Liver (tissue), 9 donors: Measurements from ENCODE around the gene SCRN2. TPM values are rescaled to one million over a fixed set of nuclear protein-coding genes. Genes with fewer than 3 reads are reported as not detected.

Experiments used
- DNase-seq: peaks from one replicate; pipeline ENCODE4 v3.0.0-alpha.2; 2017; ENCODE audit warnings: low spot score
- H3K27ac ChIP-seq, 2 donors: one replicate each; pipeline ENCODE4 v1.7.0; 2013; ENCODE audit warnings: inconsistent platforms in 2 of 2, low read length in 2 of 2, control low read depth in 1 of 2, low read depth in 1 of 2, mild to moderate bottlenecking in 1 of 2
- H3K27me3 ChIP-seq, 4 donors: one replicate each; pipeline versions ENCODE4 v1.6.1 to v1.7.0; 2013; ENCODE audit warnings: low read length in 3 of 4, inconsistent platforms in 1 of 4, mild to moderate bottlenecking in 1 of 4, moderate library complexity in 1 of 4; ENCODE audit not compliant: control insufficient read depth in 4 of 4, insufficient read depth in 4 of 4
- H3K36me3 ChIP-seq, 4 donors: one replicate each; pipeline versions ENCODE4 v1.6.1 to v1.7.0; 2013; ENCODE audit warnings: low read length in 3 of 4, mild to moderate bottlenecking in 3 of 4, low read depth in 1 of 4, moderate library complexity in 1 of 4; ENCODE audit not compliant: control insufficient read depth in 4 of 4, insufficient read depth in 3 of 4
- H3K4me1 ChIP-seq, 4 donors: one replicate each; pipeline versions ENCODE4 v1.6.1 to v1.7.0; 2013; ENCODE audit warnings: low read length in 3 of 4, mild to moderate bottlenecking in 3 of 4, moderate library complexity in 1 of 4; ENCODE audit not compliant: control insufficient read depth in 4 of 4, insufficient read depth in 4 of 4
- H3K4me3 ChIP-seq, 3 donors: one replicate each; pipeline versions ENCODE4 v1.6.1 to v1.7.0; 2013; ENCODE audit warnings: low read length in 3 of 3, control low read depth in 1 of 3, low read depth in 1 of 3, mild to moderate bottlenecking in 1 of 3
- H3K9ac ChIP-seq, 2 donors: one replicate each; pipeline ENCODE4 v1.7.0; 2013; ENCODE audit warnings: low read length in 2 of 2, mild to moderate bottlenecking in 2 of 2, moderate library complexity in 2 of 2, control low read depth in 1 of 2, low read depth in 1 of 2
- H3K9me3 ChIP-seq, 4 donors: one replicate each; pipeline versions ENCODE4 v1.6.1 to v1.7.0; 2013; ENCODE audit warnings: low read length in 3 of 4; ENCODE audit not compliant: control insufficient read depth in 4 of 4
- ATF3 ChIP-seq: IDR thresholded peaks from 2 replicates; pipeline ENCODE4 v1.6.1; 2016; ENCODE audit warnings: antibody characterized with exemption
- CTCF ChIP-seq: fragments of 150-350 bp; IDR thresholded peaks from 2 replicates; pipeline ENCODE4 v1.5.1; 2017; ENCODE audit warnings: improper control_type of control experiment, low read depth, low read length; ENCODE audit not compliant: missing input control
- EGR1 ChIP-seq, 2 donors: IDR thresholded peaks; 2 replicates each; pipeline ENCODE4 v1.6.1; 2016 to 2018; ENCODE audit warnings: antibody characterized with exemption in 2 of 2, low read depth in 2 of 2
- FOXA1 ChIP-seq: IDR thresholded peaks from 2 replicates; pipeline ENCODE4 v1.6.1; 2016; ENCODE audit warnings: antibody characterized with exemption
- FOXA2 ChIP-seq: IDR thresholded peaks from 2 replicates; pipeline ENCODE4 v1.6.1; 2016; ENCODE audit warnings: antibody characterized with exemption
- GABPA ChIP-seq, 2 donors: IDR thresholded peaks in 1 of 2; conservative IDR thresholded peaks in 1 of 2; 2 replicates each; pipeline ENCODE4 v1.6.1; 2016; ENCODE audit warnings: antibody characterized with exemption in 2 of 2, mild to moderate bottlenecking in 1 of 2, moderate library complexity in 1 of 2
- HNF4A ChIP-seq, 2 donors: conservative IDR thresholded peaks; 2 replicates each; pipeline ENCODE4 v1.6.1; 2016; ENCODE audit warnings: antibody characterized with exemption in 2 of 2, mild to moderate bottlenecking in 2 of 2
- HNF4G ChIP-seq: IDR thresholded peaks from 2 replicates; pipeline ENCODE4 v1.6.1; 2016; ENCODE audit warnings: antibody characterized with exemption
- JUND ChIP-seq, 2 donors: IDR thresholded peaks; 2 replicates each; pipeline ENCODE4 v1.6.1; 2016; ENCODE audit warnings: antibody characterized with exemption in 2 of 2
- MAX ChIP-seq: IDR thresholded peaks from 2 replicates; pipeline ENCODE4 v1.6.1; 2016; ENCODE audit warnings: antibody characterized with exemption
- NR2F2 ChIP-seq: IDR thresholded peaks from 2 replicates; pipeline ENCODE4 v1.6.1; 2016; ENCODE audit warnings: antibody characterized with exemption
- RAD21 ChIP-seq, 2 donors: IDR thresholded peaks; 2 replicates each; pipeline ENCODE4 v1.6.1; 2016; ENCODE audit warnings: antibody characterized with exemption in 2 of 2, mild to moderate bottlenecking in 2 of 2
- REST ChIP-seq: IDR thresholded peaks from 2 replicates; pipeline ENCODE4 v1.6.1; 2016; ENCODE audit warnings: antibody characterized with exemption, mild to moderate bottlenecking
- RXRA ChIP-seq, 2 donors: IDR thresholded peaks; 2 replicates each; pipeline ENCODE4 v1.6.1; 2017 to 2018; ENCODE audit warnings: antibody characterized with exemption in 2 of 2, mild to moderate bottlenecking in 1 of 2
- SP1 ChIP-seq: IDR thresholded peaks from 2 replicates; pipeline ENCODE4 v1.6.1; 2018; ENCODE audit warnings: antibody characterized with exemption, mild to moderate bottlenecking
- TAF1 ChIP-seq: conservative IDR thresholded peaks from 2 replicates; pipeline ENCODE4 v1.6.1; 2016; ENCODE audit warnings: antibody characterized with exemption, mild to moderate bottlenecking
- YY1 ChIP-seq: IDR thresholded peaks from 2 replicates; pipeline ENCODE4 v1.6.1; 2016; ENCODE audit warnings: antibody characterized with exemption, mild to moderate bottlenecking
- ZBTB33 ChIP-seq: IDR thresholded peaks from 2 replicates; pipeline ENCODE4 v1.6.1; 2016; ENCODE audit warnings: antibody characterized with exemption
- WGBS: extraction: QIAGEN DNeasy Blood & Tissue Kit; methylation state at CpG from one replicate; pipeline ENCODE4 v1.1.7; 2013; 5-methylcytosine and 5-hydroxymethylcytosine counted together
- polyA plus RNA-seq, 2 donors: library from polyadenylated mRNA; stranded (reverse) in 1 of 2; unstranded in 1 of 2; fragments of 200-250 nt in 1 of 2; fragments of >200 nt in 1 of 2; fragmentation: Nextera tagmentation in 1 of 2; extraction: Ambion mirVana in 1 of 2; gene quantifications; one replicate each; pipeline versions ENCODE4 v1.2.1 to v1.2.3, GENCODE V29; 2013 to 2015
- total RNA-seq, 2 donors: library from RNA; depleted of rRNA; stranded (reverse); fragments of >200 nt; gene quantifications; one replicate each; pipeline ENCODE4 v1.2.3, GENCODE V29; 2014
- donor health status: healthy.
- donor health status: healthy.
- donor health status: healthy.
- donor health status: healthy.
- donor health status: healthy.

The SCRN2 gene
- total and polyA plus RNA-seq, 4 donors: 17.8 to 27.4 (median 20.3) TPM

- no peaks in the 10 kb centered on the region for H3K9me3 ChIP-seq
- WGBS: 77% methylated on average over 4 of the region's 4 CpGs
- H3K4me3 ChIP-seq: no peak overlapping the region
- H3K27ac ChIP-seq: no peak overlapping the region
- H3K4me1 ChIP-seq: peaks cover 11 to 29% (median 20%) of the 10 kb centered on the region in 4 donors
- H3K36me3 ChIP-seq: no peaks in the 10 kb centered on the region
- TF ChIP-seq CTCF (peak; percentile 21), ZBTB33 (no peak), RAD21 (IDR thresholded peaks at IDR 0.05) (peak in 1 of 2 donors; percentile 11)
- no peak overlapping the region for H3K9ac ChIP-seq
- peaks cover 0 to 8% (median 4%) of the 10 kb centered on the region in 4 donors for H3K27me3 ChIP-seq
- no peak for DNase-seq
Observed at GRCh38 chr17:47844814-47845715, 4.0 kb upstream of the SCRN2 start.

- 32% methylated on average over 5 of the region's 5 CpGs for WGBS
- no peak for DNase-seq
- Histone ChIP-seq H3K36me3 (no peaks in the 10 kb centered on the region), H3K9me3 (no peaks in the 10 kb centered on the region), H3K27ac (no peak overlapping the region), H3K27me3 (peaks cover 0 to 7% (median 3%) of the 10 kb centered on the region in 4 donors), H3K4me3 (no peak overlapping the region), H3K9ac (no peak overlapping the region), H3K4me1 (peaks cover 15 to 37% (median 27%) of the 10 kb centered on the region in 4 donors)
- TF ChIP-seq HNF4A (conservative IDR thresholded peaks at IDR 0.05) (no peak), YY1 (no peak), RXRA (IDR thresholded peaks at IDR 0.05) (no peak), GABPA (IDR thresholded peaks at IDR 0.05 in 1 of 2, conservative IDR thresholded peaks at IDR 0.05 in 1 of 2) (no peak), FOXA2 (no peak), EGR1 (IDR thresholded peaks at IDR 0.05; ENCODE audit: low read depth in 2 of 2) (no peak), RAD21 (IDR thresholded peaks at IDR 0.05) (no peak), ATF3 (no peak), REST (no peak), TAF1 (no peak), MAX (no peak), ZBTB33 (no peak), HNF4G (no peak), NR2F2 (no peak), SP1 (no peak), CTCF (no peak), FOXA1 (no peak), JUND (IDR thresholded peaks at IDR 0.05) (no peak)
Observed at GRCh38 chr17:47844227-47844626, 3.2 kb upstream of the SCRN2 start.
